Measurements from ENCODE around the gene TSKU.

DNA sequence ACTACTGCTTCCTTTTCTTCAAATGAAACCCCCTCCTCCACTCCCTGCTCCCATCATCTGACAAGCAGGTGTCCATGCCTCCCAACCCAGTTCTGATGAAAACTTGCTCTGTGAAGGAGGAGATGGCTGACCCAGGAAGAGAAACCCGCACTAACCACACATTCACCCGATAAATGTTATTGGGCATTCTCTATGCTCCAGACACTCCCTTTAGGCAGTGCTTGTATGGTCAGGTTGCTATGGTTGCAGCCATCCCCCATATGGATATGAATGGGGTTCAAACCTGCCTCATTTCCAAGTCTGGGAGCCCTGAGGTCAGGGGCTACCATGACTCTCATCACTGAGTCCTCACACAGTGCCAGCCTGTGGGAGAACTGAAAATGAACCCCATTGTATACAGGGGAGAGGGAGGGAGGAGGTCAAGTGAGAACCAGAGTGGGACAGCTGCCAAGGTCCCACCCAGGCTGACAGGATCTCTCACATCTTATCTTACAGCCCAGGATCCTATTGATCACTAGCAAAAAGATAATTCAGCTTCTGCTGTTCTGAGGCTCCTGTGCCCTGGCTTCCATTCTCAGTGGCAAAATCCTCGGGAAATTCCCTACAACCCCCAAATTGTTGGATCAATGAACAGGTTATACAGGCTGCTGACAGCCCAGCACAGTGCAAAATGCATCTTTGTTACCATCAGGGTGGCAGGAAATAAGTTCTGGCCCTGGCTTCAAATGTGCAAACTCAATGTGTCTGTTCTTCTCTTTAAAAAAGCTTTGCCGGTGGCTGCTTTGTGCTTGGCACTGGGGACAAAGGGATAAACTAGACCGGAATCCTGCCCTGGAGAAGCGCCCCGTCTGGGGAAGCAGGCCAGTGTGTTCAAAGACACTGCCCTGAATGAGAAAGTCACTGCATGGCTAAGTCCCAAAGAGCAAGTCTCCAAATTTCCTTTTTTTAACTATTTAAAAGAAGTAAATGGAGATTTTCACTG, 54.8 kb downstream of the TSKU start:
- TF ChIP-seq, protein P1, sequence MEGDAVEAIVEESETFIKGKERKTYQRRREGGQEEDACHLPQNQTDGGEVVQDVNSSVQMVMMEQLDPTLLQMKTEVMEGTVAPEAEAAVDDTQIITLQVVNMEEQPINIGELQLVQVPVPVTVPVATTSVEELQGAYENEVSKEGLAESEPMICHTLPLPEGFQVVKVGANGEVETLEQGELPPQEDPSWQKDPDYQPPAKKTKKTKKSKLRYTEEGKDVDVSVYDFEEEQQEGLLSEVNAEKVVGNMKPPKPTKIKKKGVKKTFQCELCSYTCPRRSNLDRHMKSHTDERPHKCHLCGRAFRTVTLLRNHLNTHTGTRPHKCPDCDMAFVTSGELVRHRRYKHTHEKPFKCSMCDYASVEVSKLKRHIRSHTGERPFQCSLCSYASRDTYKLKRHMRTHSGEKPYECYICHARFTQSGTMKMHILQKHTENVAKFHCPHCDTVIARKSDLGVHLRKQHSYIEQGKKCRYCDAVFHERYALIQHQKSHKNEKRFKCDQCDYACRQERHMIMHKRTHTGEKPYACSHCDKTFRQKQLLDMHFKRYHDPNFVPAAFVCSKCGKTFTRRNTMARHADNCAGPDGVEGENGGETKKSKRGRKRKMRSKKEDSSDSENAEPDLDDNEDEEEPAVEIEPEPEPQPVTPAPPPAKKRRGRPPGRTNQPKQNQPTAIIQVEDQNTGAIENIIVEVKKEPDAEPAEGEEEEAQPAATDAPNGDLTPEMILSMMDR (IDR thresholded peaks at IDR 0.05), result no peak
- TF ChIP-seq POLR2A (IDR thresholded peaks at IDR 0.05) (no peak), POLR2AphosphoS5 (IDR thresholded peaks at IDR 0.05; ENCODE audit: insufficient read depth in 1 of 2, low read depth in 1 of 2) (no peak)
